HepG2 (cell line): ENCODE measurements around the gene PCSK2. TPM values are rescaled to one million over a fixed set of nuclear protein-coding genes. Genes with fewer than 3 reads are reported as not detected.
A peak's percentile ranks its signal among the peaks of the same experiment; 100 is the strongest.

Source experiments
- ARID2 ChIP-seq: sonication (generic); formaldehyde crosslinking; IDR thresholded peaks from 2 replicates; pipeline ENCODE4 v1.8.1; 2022; ENCODE audit warnings: mild to moderate bottlenecking, missing genetic modification reagents, borderline replicate concordance
- ATF7 ChIP-seq, 2 experiments: fragments of 450-650 bp in 1 of 2; sonication (generic) in 1 of 2; formaldehyde crosslinking in 1 of 2; IDR thresholded peaks; 2 replicates each; pipeline versions ENCODE4 v1.4.0 to v1.6.1; 2016 to 2020; ENCODE audit warnings: antibody characterized with exemption in 1 of 2, mild to moderate bottlenecking in 1 of 2, missing genetic modification reagents in 1 of 2
- EEA1 ChIP-seq: sonication (generic); formaldehyde crosslinking; IDR thresholded peaks from 2 replicates; pipeline ENCODE4 v1.5.1; 2020; ENCODE audit warnings: mild to moderate bottlenecking, missing genetic modification reagents, borderline replicate concordance
- HMG20B ChIP-seq: conservative IDR thresholded peaks from 2 replicates; pipeline ENCODE4 v1.6.1; 2016; ENCODE audit warnings: missing genetic modification reagents, missing compliant biosample characterization
- KDM4B ChIP-seq: sonication (generic); formaldehyde crosslinking; IDR thresholded peaks from 2 replicates; pipeline ENCODE4 v1.4.0; 2020; ENCODE audit warnings: missing genetic modification reagents
- KLF16 ChIP-seq, 2 experiments: sonication (generic) in 1 of 2; formaldehyde crosslinking in 1 of 2; IDR thresholded peaks; 2 replicates each; pipeline versions ENCODE4 v1.6.1 to v1.8.0; 2016 to 2023; ENCODE audit warnings: missing genetic modification reagents in 2 of 2, missing compliant biosample characterization in 1 of 2
- MAFK ChIP-seq, 2 experiments: IDR thresholded peaks in 1 of 2; conservative IDR thresholded peaks in 1 of 2; 2 replicates each; pipeline ENCODE4 v1.6.1; 2011; ENCODE audit warnings: improper control_type of control experiment in 2 of 2, low read length in 2 of 2
- ONECUT2 ChIP-seq: sonication (generic); formaldehyde crosslinking; IDR thresholded peaks from 2 replicates; pipeline ENCODE4 v1.4.0; 2020; ENCODE audit warnings: missing genetic modification reagents
- TOPORS ChIP-seq: sonication (generic); formaldehyde crosslinking; IDR thresholded peaks from 2 replicates; pipeline ENCODE4 v1.8.0; 2023; ENCODE audit warnings: mild to moderate bottlenecking, missing genetic modification reagents
- ZBTB38 ChIP-seq: sonication (generic); formaldehyde crosslinking; IDR thresholded peaks from 2 replicates; pipeline ENCODE4 v1.5.1; 2020; ENCODE audit warnings: mild to moderate bottlenecking, missing genetic modification reagents
- ZBTB7A ChIP-seq: sonication (generic); formaldehyde crosslinking; IDR thresholded peaks from 2 replicates; pipeline ENCODE4 v1.8.0; 2022; ENCODE audit warnings: mild to moderate bottlenecking, missing genetic modification reagents
- ZMYM4 ChIP-seq: sonication (generic); formaldehyde crosslinking; IDR thresholded peaks from 2 replicates; pipeline ENCODE4 v1.8.1; 2023; ENCODE audit warnings: mild to moderate bottlenecking, missing genetic modification reagents
- ZNF264 ChIP-seq: sonication (generic); formaldehyde crosslinking; IDR thresholded peaks from 2 replicates; pipeline ENCODE4 v1.4.0; 2020; ENCODE audit warnings: missing genetic modification reagents
- ZNF564 ChIP-seq: sonication (generic); formaldehyde crosslinking; IDR thresholded peaks from 2 replicates; pipeline ENCODE4 v1.8.1; 2023; ENCODE audit warnings: mild to moderate bottlenecking, missing genetic modification reagents
- ZNF747 ChIP-seq: sonication (generic); formaldehyde crosslinking; IDR thresholded peaks from 2 replicates; pipeline ENCODE4 v1.8.1; 2023; ENCODE audit warnings: missing genetic modification reagents, mild to moderate bottlenecking, borderline replicate concordance
- ZSCAN25 ChIP-seq: sonication (generic); formaldehyde crosslinking; IDR thresholded peaks from 2 replicates; pipeline ENCODE4 v1.8.0; 2022; ENCODE audit warnings: mild to moderate bottlenecking, missing genetic modification reagents
- polyA plus RNA-seq, 8 experiments: library from polyadenylated mRNA; depleted of rRNA in 3 of 8; stranded (reverse) in 7 of 8; unstranded in 1 of 8; fragments of >200 nt; fragmentation: Illumina TruSeq in 4 of 8; extraction: Trizol in 4 of 8; gene quantifications; 2 replicates each; pipeline versions ENCODE4 v1.2.1 to v1.2.3, GENCODE V29; 2011 to 2016; ENCODE audit warnings: low read depth in 4 of 8, missing spikeins in 1 of 8, mixed read lengths in 1 of 8; ENCODE audit not compliant: insufficient read depth in 1 of 8
- total RNA-seq, 5 experiments: library from RNA; depleted of rRNA; stranded (reverse); fragments of >200 nt; fragmentation: Illumina TruSeq; extraction: Trizol; gene quantifications; 2 replicates each; pipeline ENCODE4 v1.2.3, GENCODE V29; 2016; ENCODE audit warnings: low read depth in 1 of 5
- TF ChIP-seq, protein P1 (sequence below): sonication (generic); formaldehyde crosslinking; IDR thresholded peaks from 2 replicates; pipeline ENCODE4 v1.4.0; 2020; ENCODE audit warnings: missing genetic modification reagents
- TF ChIP-seq, protein P2 (sequence below): IDR thresholded peaks from 2 replicates; pipeline ENCODE4 v1.4.0; 2020; ENCODE audit warnings: mild to moderate bottlenecking, missing genetic modification reagents
- TF ChIP-seq, protein P3 (sequence below): sonication (generic); formaldehyde crosslinking; IDR thresholded peaks from 2 replicates; pipeline ENCODE4 v1.4.0; 2020; ENCODE audit warnings: mild to moderate bottlenecking, missing genetic modification reagents

Gene PCSK2
- total and polyA plus RNA-seq, 2 of the 13 experiments (the other 11 are each of a cell fraction or from before 2014, with no cell fraction given) = not detected

DNA sequence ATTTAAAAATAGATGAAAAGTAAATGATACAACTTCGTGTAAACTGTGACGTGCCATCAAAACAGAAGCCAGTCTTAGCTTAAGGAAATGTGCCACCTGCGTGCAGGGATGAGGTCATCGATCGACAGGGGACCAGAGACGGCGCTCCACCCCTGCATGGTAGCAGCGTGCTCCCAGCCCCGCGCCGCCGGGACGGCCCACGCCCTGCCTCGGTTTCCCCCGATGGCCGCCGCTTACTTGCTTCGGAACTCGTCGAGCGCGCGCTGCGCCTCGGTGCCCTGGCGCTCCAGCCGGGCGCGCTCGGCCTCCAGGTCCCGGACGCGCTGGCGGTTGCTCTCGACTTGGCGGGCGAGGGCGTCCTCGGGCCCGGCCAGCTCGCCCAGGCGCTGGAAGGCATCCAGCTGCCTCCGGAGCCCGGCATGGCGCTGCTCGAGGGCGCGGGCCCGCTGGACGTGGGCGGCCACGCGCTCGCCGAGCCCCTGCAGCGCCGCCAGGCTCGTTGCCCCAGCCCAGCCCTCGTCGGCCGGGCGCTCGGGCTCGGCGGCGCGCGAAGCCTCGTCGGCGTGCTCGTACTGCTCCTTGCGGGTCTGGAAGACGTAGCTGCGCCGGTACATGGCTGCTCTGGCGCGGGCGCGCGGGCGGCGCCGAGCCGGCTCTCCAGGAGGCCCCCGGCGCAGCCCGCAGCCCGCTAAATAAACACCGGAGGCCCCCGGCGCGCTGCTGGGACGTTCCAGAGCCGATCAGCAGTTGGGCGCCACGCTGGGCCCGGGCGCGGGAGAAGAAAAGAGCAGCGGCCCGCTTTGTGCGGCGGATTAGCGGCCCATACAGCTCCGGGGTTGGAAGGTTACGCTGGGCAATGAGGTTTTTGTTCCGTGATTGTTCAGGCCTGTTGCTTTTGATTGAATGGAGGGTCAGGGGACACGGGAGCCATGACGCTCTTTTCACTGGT is 304.1 kb downstream of the PCSK2 start, which contains the start of gene BFSP1 (continued):
- no peak for TF ChIP-seq ZBTB7A (CRISPR knock-in tag)
- 0 out of 4 replicates have a peak, but pooled peaks of 1 of the 2 experiments have one; percentile 52 for TF ChIP-seq KLF16 (CRISPR knock-in tag; IDR thresholded peaks at IDR 0.05)
- no peak for TF ChIP-seq ONECUT2 (CRISPR knock-in tag)
- TF ChIP-seq, protein P1, sequence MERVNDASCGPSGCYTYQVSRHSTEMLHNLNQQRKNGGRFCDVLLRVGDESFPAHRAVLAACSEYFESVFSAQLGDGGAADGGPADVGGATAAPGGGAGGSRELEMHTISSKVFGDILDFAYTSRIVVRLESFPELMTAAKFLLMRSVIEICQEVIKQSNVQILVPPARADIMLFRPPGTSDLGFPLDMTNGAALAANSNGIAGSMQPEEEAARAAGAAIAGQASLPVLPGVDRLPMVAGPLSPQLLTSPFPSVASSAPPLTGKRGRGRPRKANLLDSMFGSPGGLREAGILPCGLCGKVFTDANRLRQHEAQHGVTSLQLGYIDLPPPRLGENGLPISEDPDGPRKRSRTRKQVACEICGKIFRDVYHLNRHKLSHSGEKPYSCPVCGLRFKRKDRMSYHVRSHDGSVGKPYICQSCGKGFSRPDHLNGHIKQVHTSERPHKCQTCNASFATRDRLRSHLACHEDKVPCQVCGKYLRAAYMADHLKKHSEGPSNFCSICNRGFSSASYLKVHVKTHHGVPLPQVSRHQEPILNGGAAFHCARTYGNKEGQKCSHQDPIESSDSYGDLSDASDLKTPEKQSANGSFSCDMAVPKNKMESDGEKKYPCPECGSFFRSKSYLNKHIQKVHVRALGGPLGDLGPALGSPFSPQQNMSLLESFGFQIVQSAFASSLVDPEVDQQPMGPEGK (CRISPR knock-in tag) = peak; percentile 94
- peak; percentile 27; the same call in 1 of the 2 replicates for TF ChIP-seq ZNF564 (CRISPR knock-in tag)
- TF ChIP-seq ZNF747 (CRISPR knock-in tag) = peak; percentile 48; the same call in 1 of the 2 replicates
- no peak; the same call in 1 of the 2 replicates for TF ChIP-seq EEA1
- TF ChIP-seq, protein P2, sequence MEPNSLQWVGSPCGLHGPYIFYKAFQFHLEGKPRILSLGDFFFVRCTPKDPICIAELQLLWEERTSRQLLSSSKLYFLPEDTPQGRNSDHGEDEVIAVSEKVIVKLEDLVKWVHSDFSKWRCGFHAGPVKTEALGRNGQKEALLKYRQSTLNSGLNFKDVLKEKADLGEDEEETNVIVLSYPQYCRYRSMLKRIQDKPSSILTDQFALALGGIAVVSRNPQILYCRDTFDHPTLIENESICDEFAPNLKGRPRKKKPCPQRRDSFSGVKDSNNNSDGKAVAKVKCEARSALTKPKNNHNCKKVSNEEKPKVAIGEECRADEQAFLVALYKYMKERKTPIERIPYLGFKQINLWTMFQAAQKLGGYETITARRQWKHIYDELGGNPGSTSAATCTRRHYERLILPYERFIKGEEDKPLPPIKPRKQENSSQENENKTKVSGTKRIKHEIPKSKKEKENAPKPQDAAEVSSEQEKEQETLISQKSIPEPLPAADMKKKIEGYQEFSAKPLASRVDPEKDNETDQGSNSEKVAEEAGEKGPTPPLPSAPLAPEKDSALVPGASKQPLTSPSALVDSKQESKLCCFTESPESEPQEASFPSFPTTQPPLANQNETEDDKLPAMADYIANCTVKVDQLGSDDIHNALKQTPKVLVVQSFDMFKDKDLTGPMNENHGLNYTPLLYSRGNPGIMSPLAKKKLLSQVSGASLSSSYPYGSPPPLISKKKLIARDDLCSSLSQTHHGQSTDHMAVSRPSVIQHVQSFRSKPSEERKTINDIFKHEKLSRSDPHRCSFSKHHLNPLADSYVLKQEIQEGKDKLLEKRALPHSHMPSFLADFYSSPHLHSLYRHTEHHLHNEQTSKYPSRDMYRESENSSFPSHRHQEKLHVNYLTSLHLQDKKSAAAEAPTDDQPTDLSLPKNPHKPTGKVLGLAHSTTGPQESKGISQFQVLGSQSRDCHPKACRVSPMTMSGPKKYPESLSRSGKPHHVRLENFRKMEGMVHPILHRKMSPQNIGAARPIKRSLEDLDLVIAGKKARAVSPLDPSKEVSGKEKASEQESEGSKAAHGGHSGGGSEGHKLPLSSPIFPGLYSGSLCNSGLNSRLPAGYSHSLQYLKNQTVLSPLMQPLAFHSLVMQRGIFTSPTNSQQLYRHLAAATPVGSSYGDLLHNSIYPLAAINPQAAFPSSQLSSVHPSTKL (CRISPR knock-in tag) = peak; percentile 62
- TF ChIP-seq ZBTB38 = peak; percentile 65; the same call in 1 of the 2 replicates
- TF ChIP-seq ATF7 (IDR thresholded peaks at IDR 0.05) = peak; percentile 76
- no peak for TF ChIP-seq ATF7 (CRISPR knock-in tag; IDR thresholded peaks at IDR 0.05)
- TF ChIP-seq, protein P3, sequence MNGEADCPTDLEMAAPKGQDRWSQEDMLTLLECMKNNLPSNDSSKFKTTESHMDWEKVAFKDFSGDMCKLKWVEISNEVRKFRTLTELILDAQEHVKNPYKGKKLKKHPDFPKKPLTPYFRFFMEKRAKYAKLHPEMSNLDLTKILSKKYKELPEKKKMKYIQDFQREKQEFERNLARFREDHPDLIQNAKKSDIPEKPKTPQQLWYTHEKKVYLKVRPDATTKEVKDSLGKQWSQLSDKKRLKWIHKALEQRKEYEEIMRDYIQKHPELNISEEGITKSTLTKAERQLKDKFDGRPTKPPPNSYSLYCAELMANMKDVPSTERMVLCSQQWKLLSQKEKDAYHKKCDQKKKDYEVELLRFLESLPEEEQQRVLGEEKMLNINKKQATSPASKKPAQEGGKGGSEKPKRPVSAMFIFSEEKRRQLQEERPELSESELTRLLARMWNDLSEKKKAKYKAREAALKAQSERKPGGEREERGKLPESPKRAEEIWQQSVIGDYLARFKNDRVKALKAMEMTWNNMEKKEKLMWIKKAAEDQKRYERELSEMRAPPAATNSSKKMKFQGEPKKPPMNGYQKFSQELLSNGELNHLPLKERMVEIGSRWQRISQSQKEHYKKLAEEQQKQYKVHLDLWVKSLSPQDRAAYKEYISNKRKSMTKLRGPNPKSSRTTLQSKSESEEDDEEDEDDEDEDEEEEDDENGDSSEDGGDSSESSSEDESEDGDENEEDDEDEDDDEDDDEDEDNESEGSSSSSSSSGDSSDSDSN (CRISPR knock-in tag) = peak; percentile 96
- TF ChIP-seq ARID2 (CRISPR knock-in tag) = 0 out of 2 replicates have a peak, but pooled peaks have one; percentile 38
- TF ChIP-seq MAFK (conservative IDR thresholded peaks at IDR 0.05 in 1 of 2, IDR thresholded peaks at IDR 0.05 in 1 of 2; ENCODE audit: low read length in 2 of 2) = no peak
- TF ChIP-seq ZNF264 = peak; percentile 63; the same call in 1 of the 2 replicates
- TF ChIP-seq ZMYM4 (CRISPR knock-in tag) = peak; percentile 26; the same call in 1 of the 2 replicates
- TF ChIP-seq KDM4B (CRISPR knock-in tag) = peak; percentile 83; the same call in 1 of the 2 replicates
- 0 out of 2 replicates have a peak, but pooled peaks have one; percentile 30 for TF ChIP-seq HMG20B
- TF ChIP-seq TOPORS (CRISPR knock-in tag) = no peak
- peak; percentile 94 for TF ChIP-seq ZSCAN25 (CRISPR knock-in tag)
